COLO668 (cell line): ENCODE results near the gene INPP5D.
"Not testable (repeated sequence)": the region's sequence is repeated elsewhere in the genome, so short reads cannot be mapped to it uniquely, and the experiment has no call there.

Experiments used
- DNase-seq: peaks from one replicate; lab custom pipeline; 2025; ENCODE audit not compliant: unreplicated experiment; lab: John Stamatoyannopoulos, UW

Gene INPP5D

DNA sequence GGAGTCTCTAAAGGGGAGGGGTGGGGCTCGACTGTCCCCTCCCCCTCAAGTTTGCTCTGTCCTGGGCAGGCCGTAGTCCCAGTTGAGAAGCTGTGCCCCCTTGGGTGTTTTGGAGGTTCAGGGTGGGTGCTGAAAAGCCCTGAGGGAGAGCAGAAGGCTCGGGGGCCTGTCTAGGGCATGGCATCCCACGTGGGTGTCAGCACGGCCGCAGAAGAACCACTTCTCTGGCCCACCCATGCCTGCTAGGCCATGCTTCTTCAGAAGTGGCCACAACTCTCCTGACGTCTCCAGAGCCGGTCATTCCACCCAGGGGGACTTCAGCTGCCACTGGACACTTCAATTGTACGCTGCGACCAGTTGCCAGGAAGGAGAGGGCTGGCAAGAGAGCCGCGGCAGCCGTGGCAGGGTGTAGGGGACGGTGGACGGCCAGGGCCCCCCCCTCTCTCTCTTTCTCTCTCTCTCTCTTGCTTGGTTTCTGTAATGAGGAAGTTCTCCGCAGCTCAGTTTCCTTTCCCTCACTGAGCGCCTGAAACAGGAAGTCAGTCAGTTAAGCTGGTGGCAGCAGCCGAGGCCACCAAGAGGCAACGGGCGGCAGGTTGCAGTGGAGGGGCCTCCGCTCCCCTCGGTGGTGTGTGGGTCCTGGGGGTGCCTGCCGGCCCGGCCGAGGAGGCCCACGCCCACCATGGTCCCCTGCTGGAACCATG lies at the start of gene INPP5D:
Gene INPP5D, plus strand, starts transcription at position 546 of the 704 bp plus-strand sequence. Its CDS starts 137 bp downstream, at position 683.
- DNase-seq = peak; percentile 31

DNA sequence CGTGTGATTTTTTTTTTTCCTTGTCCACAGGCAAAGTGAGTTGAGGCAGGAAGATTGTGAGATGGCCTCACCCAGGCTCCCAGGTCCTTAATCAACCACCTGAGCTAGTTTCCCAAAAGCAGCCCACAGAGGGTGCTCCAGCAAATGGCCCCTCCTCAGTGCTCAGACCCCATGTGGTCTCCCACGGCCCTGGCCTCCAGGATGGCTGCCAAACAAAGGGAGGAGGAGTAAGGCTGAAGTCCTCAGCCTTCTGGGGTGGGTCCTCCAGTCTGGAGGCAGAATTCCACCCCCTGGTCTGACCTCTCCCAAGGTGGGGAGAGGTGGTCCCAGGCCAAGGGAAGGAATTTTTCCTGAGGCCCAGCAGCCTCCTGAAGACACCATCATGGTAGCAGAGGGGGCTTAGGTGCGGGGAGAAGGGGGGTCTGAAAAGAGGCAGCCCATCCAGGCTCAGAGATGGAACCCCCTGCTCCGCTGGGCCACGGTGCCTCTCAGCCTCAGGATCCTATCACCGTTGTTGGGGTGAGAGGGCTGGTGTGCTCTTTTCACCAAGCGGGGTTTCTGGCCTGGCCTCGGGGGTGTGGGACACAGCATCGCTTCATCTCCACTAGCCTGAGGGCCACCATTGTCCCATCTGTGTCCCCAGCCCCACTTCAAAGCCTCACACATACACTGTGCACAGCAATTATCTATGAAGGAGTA lies 49.4 kb upstream of the INPP5D start:
- DNase-seq = no peak

DNA sequence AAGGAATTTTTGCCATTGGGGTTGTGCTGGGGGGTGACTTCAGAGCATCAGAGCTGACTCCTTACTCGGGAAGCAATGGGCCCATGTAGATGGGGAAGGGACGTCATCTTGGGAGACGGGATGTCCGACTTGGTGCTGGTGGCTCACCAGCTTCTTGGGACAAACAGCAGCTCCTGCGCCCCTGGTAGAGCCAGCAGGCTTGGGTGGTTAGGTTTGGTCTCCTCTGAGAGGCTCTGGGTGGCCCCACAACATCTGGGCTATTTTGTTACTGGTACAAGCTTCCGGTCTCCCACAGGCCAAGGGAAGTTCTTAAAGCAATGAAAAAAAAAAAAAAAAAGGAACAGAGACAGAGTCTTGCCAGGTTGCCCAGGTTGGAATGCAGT lies 48.9 kb upstream of the INPP5D start:
- DNase-seq = no peak

DNA sequence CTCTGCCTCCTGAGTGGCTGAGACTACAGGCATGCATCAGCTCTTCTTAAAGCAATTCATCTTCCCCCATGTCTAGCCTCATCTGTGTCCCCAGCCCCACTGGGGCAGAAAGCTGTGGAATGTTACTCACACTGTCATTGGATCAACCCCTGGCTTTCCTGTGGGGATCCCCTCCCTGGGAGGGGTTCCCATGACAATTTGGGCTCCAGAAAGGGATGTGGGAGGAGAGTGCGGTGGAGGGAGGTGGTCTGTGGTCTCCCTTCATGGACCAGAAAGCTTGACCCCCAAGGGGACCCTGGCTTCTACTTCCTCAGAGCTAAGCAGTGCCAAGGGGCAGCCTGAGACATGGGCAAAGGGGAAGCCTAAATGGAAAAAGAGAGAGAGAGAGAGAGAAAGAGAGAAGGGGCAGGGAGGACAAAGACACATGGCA lies 48.4 kb upstream of the INPP5D start:
- DNase-seq = no peak

DNA sequence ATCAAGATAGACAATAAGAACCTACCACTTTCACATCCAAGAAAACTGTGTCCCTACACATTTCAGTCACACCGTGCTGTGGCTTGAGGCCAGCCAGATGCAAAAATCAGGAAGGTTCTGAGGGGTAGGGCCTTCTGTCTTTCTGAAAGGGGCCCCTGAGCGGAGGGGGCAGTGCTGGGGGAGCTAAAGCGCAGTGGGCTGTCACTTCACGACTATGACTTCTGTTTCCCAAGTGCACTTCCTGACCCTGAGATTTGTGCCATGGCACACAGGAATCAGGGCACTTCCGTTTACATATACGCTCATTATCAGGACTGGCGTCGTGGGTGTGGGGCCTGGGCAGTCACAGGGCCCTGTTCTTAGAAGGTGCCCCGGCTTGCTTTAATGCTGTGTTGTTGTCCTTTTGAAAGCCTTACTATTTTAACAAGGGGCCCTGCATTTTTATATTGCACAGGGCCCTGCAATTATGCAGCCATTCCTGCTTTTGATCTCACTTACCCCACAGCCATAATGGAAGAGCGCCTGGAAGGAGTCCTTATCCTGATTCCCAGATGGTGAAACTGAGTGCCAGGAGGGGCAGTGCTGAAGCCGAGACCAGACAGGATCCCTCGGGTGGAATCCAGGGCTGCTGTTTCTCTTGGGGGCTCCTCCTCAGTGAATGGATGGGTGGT lies 47.7 kb upstream of the INPP5D start:
- DNase-seq = no peak

DNA sequence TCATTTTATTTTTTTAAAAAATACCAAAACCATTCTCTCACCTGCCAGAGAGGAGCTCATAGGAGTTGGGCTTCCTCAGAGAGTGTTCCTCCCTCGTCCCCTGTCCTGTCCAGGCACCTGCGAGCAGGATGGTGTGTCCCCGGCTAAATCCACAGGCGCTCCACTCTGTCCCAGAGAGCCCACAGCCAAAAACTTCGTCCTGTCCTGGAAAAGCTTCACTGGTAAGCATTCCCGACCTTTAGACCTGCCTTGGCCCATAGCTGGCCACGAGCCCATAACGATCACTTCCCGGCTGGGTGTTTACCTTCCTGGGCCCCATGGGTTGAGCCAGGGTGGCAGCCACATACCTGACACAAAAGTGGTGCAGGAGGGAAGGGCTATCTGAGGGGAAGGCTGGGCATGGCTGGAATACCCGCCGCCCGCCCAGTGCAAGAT lies 47.1 kb upstream of the INPP5D start, which contains the start of gene NGEF:
Gene NGEF, minus strand, starts transcription at position 230 of the 435 bp plus-strand sequence. CDS start 38,366 bp downstream, outside the sequence.
- DNase-seq = no peak

DNA sequence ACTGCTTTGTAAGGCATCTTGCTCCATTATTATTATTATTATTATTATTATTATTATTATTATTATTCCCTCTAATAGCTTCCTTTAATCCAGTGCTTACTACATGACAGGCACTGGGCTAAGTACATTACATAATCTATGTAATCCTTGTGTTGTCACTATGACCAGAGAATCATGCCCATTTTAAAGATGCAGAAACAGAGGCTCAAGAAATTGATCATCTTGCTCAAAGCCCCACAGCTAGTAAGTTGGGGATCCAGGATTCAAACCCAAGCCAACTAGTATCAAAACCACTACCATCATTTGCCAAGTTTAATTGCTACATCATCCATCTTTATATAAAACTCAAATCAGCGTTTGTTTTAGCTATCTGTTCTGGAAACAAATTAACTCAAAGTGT lies 46.5 kb upstream of the INPP5D start:
- DNase-seq = no peak

DNA sequence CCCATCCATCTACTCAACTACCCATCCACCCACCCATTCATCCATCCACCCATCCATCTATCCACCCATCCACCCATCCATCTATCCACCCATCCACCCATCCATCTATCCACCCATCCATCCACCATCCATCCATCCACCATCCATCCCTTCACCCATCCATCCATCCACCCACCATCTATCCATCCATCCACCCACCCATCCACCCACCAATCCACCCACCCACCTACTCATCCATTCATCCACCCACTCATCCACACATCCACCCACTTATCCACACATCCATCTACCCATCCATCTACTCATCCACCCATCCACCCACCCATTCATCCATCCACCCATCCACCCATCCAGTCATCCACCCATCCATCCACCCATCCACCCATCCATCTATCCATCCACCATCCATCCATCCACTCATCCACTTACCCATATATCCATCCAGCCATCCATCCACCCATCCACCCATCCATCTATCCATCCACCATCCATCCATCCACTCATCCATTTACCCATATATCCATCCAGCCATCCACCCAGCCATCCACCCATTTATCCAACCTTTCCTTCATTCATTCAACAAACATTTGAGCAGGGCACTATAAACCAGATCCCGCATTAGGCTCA lies 45.0 kb upstream of the INPP5D start:
- DNase-seq = no peak

DNA sequence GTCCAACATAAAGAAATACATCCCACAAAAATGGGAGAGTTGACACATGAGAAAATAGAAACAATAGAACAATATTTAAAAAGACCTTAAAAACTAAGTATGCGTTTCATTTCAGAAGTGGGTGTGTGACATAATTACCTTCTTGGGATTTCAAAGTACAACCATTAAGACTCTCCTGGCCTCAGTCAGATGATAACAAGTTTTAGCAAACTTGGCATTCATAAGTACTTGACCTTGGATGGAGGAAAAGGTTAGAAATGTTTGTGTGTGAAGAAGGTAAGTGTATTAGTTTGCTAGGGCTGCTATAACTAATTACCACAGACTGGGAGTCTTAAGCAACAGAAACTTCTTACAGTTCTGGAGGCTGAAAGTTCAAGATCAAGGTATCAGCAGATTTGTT lies 42.2 kb upstream of the INPP5D start:
- DNase-seq = no peak

DNA sequence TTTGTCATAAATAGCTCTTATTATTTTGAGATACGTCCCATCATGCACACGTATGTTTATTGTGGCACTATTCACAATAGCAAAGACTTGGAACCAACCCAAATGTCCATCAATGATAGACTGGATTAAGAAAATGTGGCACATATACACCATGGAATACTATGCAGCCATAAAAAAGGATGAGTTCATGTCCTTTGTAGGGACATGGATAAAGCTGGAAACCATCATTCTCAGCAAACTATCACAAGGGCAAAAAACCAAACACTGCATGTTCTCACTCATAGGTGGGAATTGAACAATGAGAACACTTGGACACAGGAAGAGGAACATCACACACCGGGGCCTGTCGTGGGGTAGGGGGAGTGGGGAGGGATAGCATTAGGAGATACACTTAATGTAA lies 40.5 kb upstream of the INPP5D start:
- not testable (repeated sequence) for DNase-seq

DNA sequence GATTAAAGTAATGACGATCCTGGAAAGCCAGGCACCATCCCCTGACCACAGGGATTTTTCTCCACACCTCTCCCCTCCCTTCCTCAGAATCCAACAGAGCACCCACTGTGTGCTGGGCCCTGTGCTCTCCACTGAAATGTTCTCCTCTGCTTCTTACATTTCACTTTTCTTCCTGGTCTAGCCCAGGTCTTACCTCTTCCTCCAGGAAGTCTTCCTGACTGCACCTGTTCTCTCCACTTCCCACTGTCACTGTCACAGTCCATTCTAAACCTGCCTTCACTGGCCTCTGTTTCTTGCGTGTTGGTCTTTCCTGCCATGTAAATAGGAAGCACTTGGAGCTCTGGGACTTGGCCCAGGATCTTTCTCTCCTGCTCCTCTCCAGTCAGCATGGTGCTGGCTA lies 39.7 kb upstream of the INPP5D start:
- DNase-seq = no peak

DNA sequence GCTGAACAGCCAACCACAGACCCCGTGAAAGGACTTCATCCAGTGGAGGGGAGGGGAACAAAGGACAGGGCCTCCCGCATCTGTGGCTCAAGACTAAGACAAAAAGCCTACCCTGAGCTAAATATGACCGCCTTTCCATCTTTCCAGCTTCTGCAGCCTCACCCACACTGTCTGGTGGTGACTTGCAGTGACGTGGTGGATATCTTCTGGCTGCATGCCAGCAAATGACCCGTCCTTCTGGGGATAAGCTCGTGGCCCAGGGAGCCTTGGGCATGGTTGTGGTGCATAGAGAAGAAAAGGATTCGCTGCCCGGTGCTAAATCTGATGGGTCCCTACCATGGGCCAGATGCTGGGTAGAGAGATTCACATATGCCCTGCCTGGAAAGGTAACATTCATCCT lies 38.4 kb upstream of the INPP5D start:
- no peak for DNase-seq

DNA sequence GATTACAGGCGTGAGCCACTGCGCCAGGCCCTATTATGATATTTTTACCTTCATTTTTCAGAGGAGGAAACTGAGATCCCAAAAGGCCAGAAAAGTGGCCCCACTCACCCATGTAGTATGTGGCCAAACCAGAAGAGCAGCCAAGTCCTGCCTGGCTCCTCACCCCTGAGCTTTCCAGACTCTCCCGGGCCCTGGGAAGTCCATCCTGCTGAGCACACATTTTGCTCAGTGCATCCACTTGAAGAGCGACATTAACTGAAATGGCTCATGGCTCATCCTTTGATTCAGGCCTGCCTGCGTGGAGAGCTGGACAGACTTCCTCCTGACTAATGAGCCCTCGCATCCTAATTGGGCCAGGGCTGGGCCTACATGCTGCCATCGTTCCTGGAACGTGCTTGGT lies 37.6 kb upstream of the INPP5D start:
- DNase-seq = no peak

DNA sequence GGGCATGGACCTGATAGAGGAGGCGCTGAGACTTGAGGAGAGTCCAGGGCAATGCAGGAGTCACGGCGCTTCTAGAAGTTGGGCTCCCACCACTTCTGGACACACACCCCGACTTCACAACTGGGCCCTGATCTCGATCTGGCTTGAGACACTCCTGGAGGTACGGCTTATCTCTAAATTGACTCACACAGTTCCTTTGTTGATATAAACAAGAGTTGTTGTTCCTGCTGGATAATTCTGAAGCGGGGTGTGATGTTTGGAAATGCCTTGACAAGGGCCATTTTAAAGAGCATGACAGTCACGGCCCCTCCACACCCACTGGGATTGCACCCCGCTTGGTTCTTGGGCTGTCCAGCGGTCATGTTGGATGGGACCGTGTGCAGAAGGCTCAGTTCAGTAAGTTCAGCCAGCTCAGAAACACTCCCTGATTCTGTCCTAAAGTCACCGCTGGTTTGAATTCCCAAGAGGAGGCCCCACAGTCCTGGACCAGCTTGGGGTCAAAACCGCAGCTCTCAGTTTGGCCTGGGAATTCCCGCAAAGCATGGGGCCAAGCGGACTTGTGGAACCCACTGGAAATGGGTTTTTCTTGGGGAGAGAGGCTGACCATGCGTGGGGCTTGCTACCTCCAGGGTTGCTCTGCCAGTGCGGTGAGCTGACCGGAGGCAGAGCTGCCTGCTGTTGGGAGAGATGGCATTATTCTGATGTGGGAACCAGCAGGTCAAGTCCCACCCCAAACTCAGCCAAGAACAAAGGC lies 37.0 kb upstream of the INPP5D start:
- no peak for DNase-seq

DNA sequence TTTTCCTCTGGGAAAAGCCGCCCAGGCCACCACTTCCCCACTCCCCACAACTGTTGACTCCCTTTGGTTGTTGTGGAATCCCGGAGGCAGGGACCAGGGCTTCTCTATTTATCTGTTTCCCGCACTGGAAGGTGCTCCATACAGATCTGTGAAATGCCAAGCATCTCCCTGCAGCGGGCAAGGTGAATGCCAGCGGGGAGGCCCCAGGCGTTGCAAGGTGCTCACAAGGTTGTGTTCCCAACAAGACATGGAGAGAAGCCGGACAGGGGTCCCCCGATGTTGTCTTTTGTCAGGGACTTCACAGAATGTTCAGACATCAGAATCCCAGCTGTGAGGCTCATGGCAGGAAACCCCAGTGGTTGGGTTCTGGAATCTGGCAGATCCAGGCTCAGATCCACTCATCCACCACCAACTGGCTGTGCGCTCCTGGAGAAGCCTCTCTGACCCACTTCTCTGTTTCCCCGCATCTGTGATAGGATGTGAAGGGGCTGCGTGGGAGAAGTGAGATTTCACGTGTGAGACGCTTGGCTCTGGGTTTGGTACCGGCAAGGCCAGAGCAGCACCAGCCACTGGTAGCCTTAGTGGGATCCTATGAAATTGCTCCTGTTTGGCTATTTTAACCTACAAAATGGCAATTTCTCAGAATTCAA lies 36.3 kb upstream of the INPP5D start:
- DNase-seq = no peak

DNA sequence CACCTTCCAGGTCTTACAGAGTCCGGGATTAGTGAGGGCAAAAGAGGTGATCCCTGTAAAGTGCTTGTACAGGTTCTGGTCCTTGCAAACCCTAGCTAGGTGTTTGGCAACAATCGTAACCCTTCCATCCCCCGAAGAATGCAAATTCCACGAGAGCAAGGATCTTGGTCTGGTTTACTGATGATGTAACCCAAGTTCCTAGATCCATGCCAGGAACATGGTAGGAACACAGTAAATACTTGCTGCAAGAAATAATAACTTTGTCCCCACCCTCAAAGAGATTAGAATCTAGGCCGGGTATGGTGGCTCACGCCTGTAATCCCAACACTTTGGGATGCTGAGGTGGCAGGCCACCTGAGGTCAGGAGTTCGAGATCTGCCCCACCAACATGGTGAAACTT lies 34.4 kb upstream of the INPP5D start:
- no peak for DNase-seq

DNA sequence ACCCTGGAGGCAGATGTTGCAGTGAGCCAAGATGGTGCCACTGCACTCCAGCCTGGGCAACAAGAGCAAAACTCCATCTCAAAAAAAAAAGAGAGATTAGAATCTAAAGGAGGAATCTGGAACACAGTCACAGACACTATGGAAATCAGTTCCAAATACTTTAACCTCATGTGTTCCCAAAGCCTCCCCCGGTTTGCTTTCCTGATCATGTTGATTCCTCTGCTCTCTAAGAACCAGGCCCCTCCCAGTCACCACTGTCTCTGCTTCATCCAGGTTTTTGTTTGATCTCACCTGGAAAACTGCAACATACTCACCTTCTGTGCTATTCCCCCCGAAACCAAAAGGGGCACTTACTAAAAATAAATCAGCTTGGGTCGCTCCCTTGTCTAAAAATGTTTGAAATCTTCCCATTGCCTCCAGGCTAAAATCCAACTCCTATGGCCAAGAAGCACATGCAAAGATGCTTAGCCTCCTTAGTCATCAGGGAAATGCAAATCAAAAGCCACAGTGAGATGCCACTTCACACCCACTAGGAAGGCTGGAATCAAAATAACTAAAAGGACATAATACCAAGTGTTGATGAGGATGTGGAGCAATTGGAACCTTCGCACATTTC lies 33.8 kb upstream of the INPP5D start:
- DNase-seq = no peak

DNA sequence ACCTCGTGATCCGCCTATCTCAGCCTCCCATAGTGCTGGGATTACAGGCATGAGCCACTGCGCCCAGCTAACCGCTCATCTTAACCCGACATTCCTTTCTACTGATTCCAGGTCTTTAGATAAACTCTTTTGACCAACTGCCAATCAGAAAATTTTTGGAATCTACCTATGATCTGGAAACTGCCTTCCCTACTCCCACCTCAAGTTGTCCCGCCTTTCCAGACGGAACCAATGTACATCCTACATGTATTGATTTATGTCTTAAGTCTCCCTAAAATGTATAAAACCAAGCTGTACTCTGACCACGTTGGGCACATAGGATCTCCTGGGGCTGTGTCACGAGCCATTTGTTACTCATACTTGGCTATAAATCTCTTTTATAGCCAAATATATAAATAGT lies 30.8 kb upstream of the INPP5D start:
- DNase-seq = no peak

DNA sequence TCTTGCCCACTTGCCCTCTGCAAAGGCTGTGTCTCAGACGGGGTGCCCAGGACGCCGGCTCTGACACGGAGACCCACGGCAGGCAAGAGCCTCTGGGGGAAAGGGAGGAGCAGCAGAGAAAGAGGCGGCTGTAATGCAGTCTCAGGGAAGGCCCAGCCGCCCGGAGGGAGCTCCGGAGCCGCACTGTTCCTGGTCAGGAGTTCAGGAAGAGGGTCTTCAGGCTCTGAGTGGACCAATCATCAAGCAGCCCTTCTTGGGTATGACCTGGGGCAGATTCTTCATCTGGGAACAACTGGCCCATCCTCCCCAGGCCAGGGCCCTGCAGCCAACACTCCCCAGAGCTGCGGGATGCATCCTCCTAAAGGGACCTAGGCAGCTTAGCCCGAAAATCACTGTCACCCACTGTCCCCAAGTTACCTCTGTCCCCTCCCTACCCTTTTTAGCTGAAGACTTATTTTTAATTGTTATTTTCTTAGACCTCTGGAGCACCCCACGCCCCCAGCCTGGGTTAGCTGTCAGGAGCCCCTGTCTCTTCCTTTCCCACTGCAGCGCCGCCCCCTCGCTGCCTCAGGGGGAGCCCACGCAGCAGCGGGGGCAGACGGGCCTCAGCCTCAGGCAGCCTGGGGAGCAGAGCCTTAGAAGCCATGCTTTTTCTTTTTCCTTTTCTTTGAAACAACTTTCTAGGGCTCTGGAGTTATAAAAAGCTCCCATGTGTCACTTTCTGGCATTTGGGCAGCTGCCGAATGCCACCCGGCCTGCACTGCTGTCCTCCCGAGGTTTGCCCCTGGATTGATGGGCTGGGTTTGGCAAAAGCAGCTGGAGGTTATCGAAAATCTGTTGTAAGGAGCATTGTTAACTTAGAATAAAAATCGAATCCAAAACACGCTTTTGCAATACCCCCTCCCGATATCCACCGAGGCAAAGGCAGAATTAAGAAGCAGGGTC lies 28.3 kb upstream of the INPP5D start:
- no peak for DNase-seq
